Measurements from ENCODE around the gene SLC1A1.
"Not testable (repeated sequence)": the region's sequence is repeated elsewhere in the genome, so short reads cannot be mapped to it uniquely, and the experiment has no call there.

SLC1A1 gene

GRCh38 chr9:4506490-4506889, 16.2 kb downstream of the SLC1A1 start:
- DNase-seq (ENCODE audit: low spot score): no peak

- DNase-seq (ENCODE audit: low spot score): no peak
Observed at GRCh38 chr9:4507306-4508130, 17.2 kb downstream of the SLC1A1 start.

- DNase-seq (ENCODE audit: low spot score): no peak
Observed at GRCh38 chr9:4508246-4508906, 18.1 kb downstream of the SLC1A1 start.

GRCh38 chr9:4508907-4509589, 18.8 kb downstream of the SLC1A1 start:
- no peak for DNase-seq (ENCODE audit: low spot score)

- no peak for DNase-seq (ENCODE audit: low spot score)
Observed at GRCh38 chr9:4509590-4509984, 19.3 kb downstream of the SLC1A1 start.

GRCh38 chr9:4510546-4511322, 20.5 kb downstream of the SLC1A1 start:
- DNase-seq (ENCODE audit: low spot score): no peak

GRCh38 chr9:4514252-4515128, 24.2 kb downstream of the SLC1A1 start:
- no peak for DNase-seq (ENCODE audit: low spot score)

GRCh38 chr9:4515958-4516375, 25.7 kb downstream of the SLC1A1 start:
- no peak for DNase-seq (ENCODE audit: low spot score)

- no peak for DNase-seq (ENCODE audit: low spot score)
Observed at GRCh38 chr9:4517274-4517673, 27.0 kb downstream of the SLC1A1 start.

- no peak for DNase-seq (ENCODE audit: low spot score)
Observed at GRCh38 chr9:4519604-4520003, 29.3 kb downstream of the SLC1A1 start.

GRCh38 chr9:4520055-4520454, 29.8 kb downstream of the SLC1A1 start:
- no peak for DNase-seq (ENCODE audit: low spot score)

GRCh38 chr9:4530375-4530774, 40.1 kb downstream of the SLC1A1 start:
- DNase-seq (ENCODE audit: low spot score): no peak

- not testable (repeated sequence) for DNase-seq (ENCODE audit: low spot score)
Observed at GRCh38 chr9:4530831-4531230, 40.6 kb downstream of the SLC1A1 start.

GRCh38 chr9:4531355-4531754, 41.1 kb downstream of the SLC1A1 start:
- DNase-seq (ENCODE audit: low spot score): not testable (repeated sequence)

GRCh38 chr9:4533881-4534280, 43.6 kb downstream of the SLC1A1 start:
- DNase-seq (ENCODE audit: low spot score): not testable (repeated sequence)

GRCh38 chr9:4536196-4536595, 45.9 kb downstream of the SLC1A1 start:
- not testable (repeated sequence) for DNase-seq (ENCODE audit: low spot score)

GRCh38 chr9:4537581-4537980, 47.3 kb downstream of the SLC1A1 start:
- DNase-seq (ENCODE audit: low spot score): no peak

- no peak for DNase-seq (ENCODE audit: low spot score)
Observed at GRCh38 chr9:4538107-4538506, 47.8 kb downstream of the SLC1A1 start.

- DNase-seq (ENCODE audit: low spot score): no peak
Observed at GRCh38 chr9:4538621-4539020, 48.4 kb downstream of the SLC1A1 start.

- DNase-seq (ENCODE audit: low spot score): no peak
Observed at GRCh38 chr9:4540425-4540824, 50.2 kb downstream of the SLC1A1 start.

GRCh38 chr9:4541281-4541680, 51.0 kb downstream of the SLC1A1 start:
- DNase-seq (ENCODE audit: low spot score): no peak

All from hematopoietic multipotent progenitor cell treated with erythropoietin and hydrocortisone succinate and interleukin-3 and kit ligand, for 15 days (in vitro differentiated cells).